Measurements from ENCODE around the gene UBASH3B.

The UBASH3B gene

GRCh38 chr11:122791411-122791810, 135.9 kb downstream of the UBASH3B start:
- DNase-seq: no peak

GRCh38 chr11:122791836-122792235, 136.3 kb downstream of the UBASH3B start:
- no peak for DNase-seq

- DNase-seq: no peak
These were observed 138.0 kb downstream of the UBASH3B start for GRCh38 chr11:122793515-122793914.

GRCh38 chr11:122795307-122795706, 139.8 kb downstream of the UBASH3B start:
- no peak for DNase-seq

GRCh38 chr11:122796128-122796717, 140.7 kb downstream of the UBASH3B start:
- DNase-seq: peak; percentile 19 to 25

- DNase-seq: no peak
These were observed 142.1 kb downstream of the UBASH3B start for GRCh38 chr11:122797651-122798050.

- DNase-seq: no peak
These were observed 144.0 kb downstream of the UBASH3B start for GRCh38 chr11:122799406-122800105.

- no peak for DNase-seq
These were observed 147.4 kb downstream of the UBASH3B start for GRCh38 chr11:122802876-122803275.

GRCh38 chr11:122803306-122803705, 147.8 kb downstream of the UBASH3B start:
- DNase-seq: no peak

GRCh38 chr11:122803716-122804115, 148.2 kb downstream of the UBASH3B start:
- DNase-seq: no peak

- no peak for DNase-seq
These were observed 148.6 kb downstream of the UBASH3B start for GRCh38 chr11:122804161-122804560.

- DNase-seq: no peak
These were observed 149.3 kb downstream of the UBASH3B start for GRCh38 chr11:122804796-122805195.

- DNase-seq: no peak
These were observed 152.4 kb downstream of the UBASH3B start for GRCh38 chr11:122807731-122808477.

- peak; percentile 69 to 71 for DNase-seq
These were observed 153.0 kb downstream of the UBASH3B start for GRCh38 chr11:122808478-122808869.

GRCh38 chr11:122809866-122810265, 154.3 kb downstream of the UBASH3B start:
- DNase-seq: no peak

GRCh38 chr11:122811721-122812120, 156.2 kb downstream of the UBASH3B start:
- no peak for DNase-seq

- DNase-seq: no peak
These were observed 157.1 kb downstream of the UBASH3B start for GRCh38 chr11:122812638-122813037.

GRCh38 chr11:122813176-122813893, 157.8 kb downstream of the UBASH3B start:
- DNase-seq: no peak

- DNase-seq: no peak
These were observed 158.4 kb downstream of the UBASH3B start for GRCh38 chr11:122813894-122814270.

GRCh38 chr11:122814401-122814800, 158.9 kb downstream of the UBASH3B start:
- DNase-seq: no peak

GRCh38 chr11:122815900-122816299, 160.4 kb downstream of the UBASH3B start:
- no peak for DNase-seq

GRCh38 chr11:122816761-122817520, 161.4 kb downstream of the UBASH3B start:
- DNase-seq: no peak

- DNase-seq: no peak
These were observed 164.6 kb downstream of the UBASH3B start for GRCh38 chr11:122820158-122820557.
